Measurements from ENCODE around the gene MSI2.

DNA sequence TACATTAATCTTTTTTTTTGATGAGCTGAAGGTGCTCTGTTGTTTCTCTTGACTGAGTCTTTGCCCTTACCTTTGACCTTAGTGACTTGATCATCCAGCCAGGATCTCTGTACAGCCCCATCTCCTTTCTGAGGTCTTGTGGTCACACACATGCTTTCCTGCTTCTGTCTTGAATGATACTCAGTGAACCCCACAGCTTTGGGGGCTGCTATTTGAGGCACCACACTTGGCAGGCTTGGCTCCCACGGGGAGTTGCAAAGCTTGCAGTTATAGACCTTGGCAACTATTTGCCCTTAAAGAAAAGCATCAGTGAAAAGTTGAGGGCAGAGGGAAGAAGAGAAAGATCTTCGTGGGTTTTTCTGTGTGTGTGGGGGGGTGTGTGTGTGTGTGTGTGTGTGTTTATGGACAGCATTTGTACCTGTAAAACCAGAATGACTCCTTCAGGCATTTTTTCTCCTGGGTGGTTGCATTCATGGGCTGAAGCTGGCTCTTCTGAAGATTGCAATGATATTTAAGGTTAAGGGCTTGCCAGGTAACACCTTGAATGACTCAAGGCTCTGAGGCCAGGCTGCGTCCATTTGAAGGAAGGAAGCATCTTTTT is 101.6 kb downstream of the MSI2 start:
- no peak for TF ChIP-seq POLR2AphosphoS5 (IDR thresholded peaks at IDR 0.05; ENCODE audit: insufficient read depth, low read depth, low read length)
- no peak for TF ChIP-seq CTCF (IDR thresholded peaks at IDR 0.05; ENCODE audit: extremely low read depth in 1 of 2, insufficient read depth in 1 of 2, low read depth in 1 of 2, low read length in 2 of 2)

Measured in endothelial cell of umbilical vein (primary cell).